Smooth muscle cell (in vitro differentiated cells): ENCODE data around the gene CD247. TPM values are rescaled to one million over a fixed set of nuclear protein-coding genes. Genes with fewer than 3 reads are reported as not detected.

ENCODE experiments used
- DNase-seq: peaks from one replicate; lab custom pipeline; 2025; ENCODE audit not compliant: unreplicated experiment; lab: John Stamatoyannopoulos, UW
- H2AFZ ChIP-seq: fragments of 200-600 bp; sonication (generic); 2 replicates; pipeline ENCODE4 v1.6.0; 2016; ENCODE audit warnings: antibody characterized with exemption, low read depth, mild to moderate bottlenecking
- H3F3A ChIP-seq: fragments of 200-600 bp; sonication (generic); 2 replicates; pipeline ENCODE4 v1.6.0; 2017; ENCODE audit warnings: antibody characterized with exemption, low read depth
- H3K27ac ChIP-seq: fragments of 200-600 bp; sonication (generic); 2 replicates; pipeline ENCODE4 v1.5.1; 2016; ENCODE audit warnings: low read depth, mild to moderate bottlenecking
- H3K27me3 ChIP-seq: fragments of 200-600 bp; sonication (generic); 2 replicates; pipeline ENCODE4 v1.6.1; 2016; ENCODE audit warnings: low read depth, mild to moderate bottlenecking
- H3K36me3 ChIP-seq: fragments of 200-600 bp; sonication (generic); 2 replicates; pipeline ENCODE4 v1.5.1; 2016; ENCODE audit warnings: low read depth
- H3K4me1 ChIP-seq: fragments of 200-600 bp; sonication (generic); 2 replicates; pipeline ENCODE4 v1.5.1; 2016; ENCODE audit warnings: low read depth
- H3K4me2 ChIP-seq: fragments of 200-600 bp; sonication (generic); 2 replicates; pipeline ENCODE4 v1.6.0; 2016; ENCODE audit warnings: mild to moderate bottlenecking
- H3K4me3 ChIP-seq: fragments of 200-600 bp; sonication (generic); 2 replicates; pipeline ENCODE4 v1.5.1; 2016; ENCODE audit warnings: mild to moderate bottlenecking
- H3K79me2 ChIP-seq: fragments of 200-600 bp; sonication (generic); 2 replicates; pipeline ENCODE4 v1.6.0; 2016; ENCODE audit warnings: low read depth, mild to moderate bottlenecking
- H3K9ac ChIP-seq: fragments of 200-600 bp; sonication (generic); 2 replicates; pipeline ENCODE4 v1.6.0; 2016; ENCODE audit warnings: low read depth
- H3K9me3 ChIP-seq: fragments of 200-600 bp; sonication (generic); replicated peaks from 2 replicates; pipeline ENCODE4 v1.5.1; 2016; ENCODE audit warnings: low read depth
- H4K20me1 ChIP-seq: fragments of 200-600 bp; sonication (generic); 2 replicates; pipeline ENCODE4 v1.6.0; 2016; ENCODE audit warnings: low read depth
- WGBS: methylation state at CpG from one replicate; pipeline ENCODE4 v1.1.7; 2016; ENCODE audit warnings: low lambda C conversion rate; 5-methylcytosine and 5-hydroxymethylcytosine counted together
- polyA plus RNA-seq: library from polyadenylated mRNA; unstranded; fragments of >200 nt; fragmentation: Nextera tagmentation; extraction: Ambion mirVana; gene quantifications from 2 replicates; pipeline ENCODE4 v1.2.1, GENCODE V29; 2016
- total RNA-seq: library from RNA; depleted of rRNA; stranded (reverse); fragments of >200 nt; gene quantifications from 2 replicates; pipeline ENCODE4 v1.2.3, GENCODE V29; 2014
- TF ChIP-seq, protein P1 (sequence below): fragments of 200-600 bp; sonication (generic); IDR thresholded peaks from 2 replicates; pipeline ENCODE4 v1.5.1; 2017; ENCODE audit warnings: borderline replicate concordance, mild to moderate bottlenecking, antibody characterized with exemption; ENCODE audit not compliant: insufficient read depth, poor library complexity, severe bottlenecking

The CD247 gene
- total and polyA plus RNA-seq, 2 experiments from 2014 or later: 0.13 TPM; not detected in 1

DNA sequence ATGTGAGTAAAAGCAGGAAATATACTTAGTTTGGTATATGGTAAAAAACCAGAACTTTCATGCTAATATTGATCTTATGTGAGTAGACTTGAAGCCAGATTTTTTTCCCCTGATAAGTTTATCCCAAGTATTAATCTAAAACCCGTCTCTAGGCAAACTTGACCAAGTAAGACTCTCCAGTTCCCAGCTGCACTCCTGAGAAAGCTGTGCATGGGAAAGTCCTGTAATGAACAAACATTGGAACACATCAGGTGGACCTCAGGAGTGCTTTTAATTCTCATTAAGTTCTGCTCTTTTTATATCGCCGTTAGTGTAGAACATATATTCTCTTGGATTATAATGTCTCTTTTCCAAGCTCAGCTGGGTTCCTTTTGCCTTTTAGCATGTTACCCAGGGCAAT, 105.0 kb downstream of the CD247 start:
- H3K9ac ChIP-seq: no peak overlapping the region
- no peaks in the 10 kb centered on the region for H3K27me3 ChIP-seq
- H4K20me1 ChIP-seq: no peaks in the 10 kb centered on the region
- H3K4me1 ChIP-seq: peaks cover 15% of the 10 kb centered on the region
- no peak overlapping the region for H3K4me2 ChIP-seq
- no peaks in the 10 kb centered on the region for H3K36me3 ChIP-seq
- TF ChIP-seq, protein P1, sequence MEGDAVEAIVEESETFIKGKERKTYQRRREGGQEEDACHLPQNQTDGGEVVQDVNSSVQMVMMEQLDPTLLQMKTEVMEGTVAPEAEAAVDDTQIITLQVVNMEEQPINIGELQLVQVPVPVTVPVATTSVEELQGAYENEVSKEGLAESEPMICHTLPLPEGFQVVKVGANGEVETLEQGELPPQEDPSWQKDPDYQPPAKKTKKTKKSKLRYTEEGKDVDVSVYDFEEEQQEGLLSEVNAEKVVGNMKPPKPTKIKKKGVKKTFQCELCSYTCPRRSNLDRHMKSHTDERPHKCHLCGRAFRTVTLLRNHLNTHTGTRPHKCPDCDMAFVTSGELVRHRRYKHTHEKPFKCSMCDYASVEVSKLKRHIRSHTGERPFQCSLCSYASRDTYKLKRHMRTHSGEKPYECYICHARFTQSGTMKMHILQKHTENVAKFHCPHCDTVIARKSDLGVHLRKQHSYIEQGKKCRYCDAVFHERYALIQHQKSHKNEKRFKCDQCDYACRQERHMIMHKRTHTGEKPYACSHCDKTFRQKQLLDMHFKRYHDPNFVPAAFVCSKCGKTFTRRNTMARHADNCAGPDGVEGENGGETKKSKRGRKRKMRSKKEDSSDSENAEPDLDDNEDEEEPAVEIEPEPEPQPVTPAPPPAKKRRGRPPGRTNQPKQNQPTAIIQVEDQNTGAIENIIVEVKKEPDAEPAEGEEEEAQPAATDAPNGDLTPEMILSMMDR: no peak
- no peak for DNase-seq
- no peaks in the 10 kb centered on the region for H3F3A ChIP-seq
- 96% methylated on average over 3 of the region's 3 CpGs for WGBS
- H2AFZ ChIP-seq: no peak overlapping the region
- no peaks in the 10 kb centered on the region for H3K79me2 ChIP-seq
- no peak overlapping the region for H3K4me3 ChIP-seq
- H3K27ac ChIP-seq: no peak overlapping the region
- no peaks in the 10 kb centered on the region for H3K9me3 ChIP-seq

DNA sequence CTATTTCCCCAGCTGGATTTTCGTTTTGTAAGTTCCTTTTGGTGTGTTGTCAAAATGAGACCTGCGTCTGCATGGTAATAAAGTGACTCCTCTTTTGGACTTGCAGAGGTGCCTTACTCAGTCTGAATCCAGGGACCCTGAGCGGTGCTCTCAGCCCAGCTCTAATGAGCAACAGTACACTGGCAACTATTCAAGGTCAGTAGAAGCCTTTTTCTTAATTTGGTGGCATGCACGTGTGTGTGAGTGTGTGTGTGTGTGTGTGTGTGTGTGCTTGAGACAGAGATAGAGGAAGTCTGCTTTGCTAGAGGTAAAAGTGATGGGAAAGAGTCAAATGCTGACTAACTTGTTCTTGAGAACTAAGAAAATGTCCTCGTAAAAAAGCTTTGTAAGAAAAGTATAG, 105.4 kb downstream of the CD247 start:
- Histone ChIP-seq H3F3A (no peaks in the 10 kb centered on the region), H3K9ac (no peak overlapping the region), H3K4me3 (no peak overlapping the region), H3K27me3 (no peaks in the 10 kb centered on the region), H3K9me3 (no peaks in the 10 kb centered on the region), H3K79me2 (no peaks in the 10 kb centered on the region), H3K36me3 (no peaks in the 10 kb centered on the region), H3K4me1 (peaks cover 15% of the 10 kb centered on the region), H4K20me1 (no peaks in the 10 kb centered on the region), H2AFZ (no peak overlapping the region), H3K27ac (no peak overlapping the region), H3K4me2 (no peak overlapping the region)
- no peak for DNase-seq
- 81% methylated on average over 5 of the region's 5 CpGs for WGBS
- TF ChIP-seq, protein P1: no peak

DNA sequence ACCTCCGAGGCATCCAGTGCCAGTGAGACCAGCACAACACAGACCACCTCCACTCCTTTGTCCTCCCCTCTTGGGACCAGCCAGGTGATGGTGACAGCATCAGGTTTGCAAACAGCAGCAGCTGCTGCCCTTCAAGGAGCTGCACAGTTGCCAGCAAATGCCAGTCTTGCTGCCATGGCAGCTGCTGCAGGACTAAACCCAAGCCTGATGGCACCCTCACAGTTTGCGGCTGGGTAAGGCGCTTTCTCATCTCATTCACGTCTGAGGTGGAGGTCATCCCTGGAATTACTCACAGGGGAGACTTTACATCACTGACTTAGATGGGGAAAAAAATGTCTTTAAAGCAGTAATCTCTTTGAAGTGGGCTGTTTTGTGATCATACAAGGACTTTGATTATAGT, 106.3 kb downstream of the CD247 start:
- WGBS: 88% methylated on average over 4 of the region's 4 CpGs

DNA sequence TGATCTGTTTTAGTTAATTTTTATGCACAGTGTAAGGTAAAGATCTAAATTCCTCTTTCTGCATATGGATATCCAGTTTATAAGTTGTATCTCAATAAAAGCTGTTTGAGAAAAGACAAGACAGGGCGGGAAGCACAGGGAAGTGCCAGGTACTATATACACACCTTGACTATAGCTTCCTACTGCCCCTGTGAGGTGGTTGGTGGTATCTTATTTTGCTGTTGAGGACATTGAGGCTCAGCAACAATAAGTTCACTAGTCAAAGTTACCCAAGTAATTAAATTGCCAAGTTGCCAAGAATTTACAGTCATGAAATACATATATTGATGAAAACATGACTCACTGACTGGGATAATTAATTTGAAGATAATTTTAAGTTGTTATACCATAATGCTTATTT, 109.1 kb downstream of the CD247 start:
- H3K27ac ChIP-seq: no peak overlapping the region
- no peak overlapping the region for H3K4me2 ChIP-seq
- DNase-seq: no peak
- H2AFZ ChIP-seq: no peak overlapping the region
- no peaks in the 10 kb centered on the region for H4K20me1 ChIP-seq
- H3K4me3 ChIP-seq: no peak overlapping the region
- H3K9ac ChIP-seq: no peak overlapping the region
- no peaks in the 10 kb centered on the region for H3K9me3 ChIP-seq
- H3F3A ChIP-seq: no peaks in the 10 kb centered on the region
- H3K27me3 ChIP-seq: no peaks in the 10 kb centered on the region
- WGBS: 79% methylated on average over 1 of the region's 1 CpG
- TF ChIP-seq, protein P1: no peak
- H3K4me1 ChIP-seq: no peaks in the 10 kb centered on the region
- H3K79me2 ChIP-seq: no peaks in the 10 kb centered on the region
- H3K36me3 ChIP-seq: no peaks in the 10 kb centered on the region

More for the DNA sequence above, 106.3 kb downstream of the CD247 start:
- Histone ChIP-seq H4K20me1 (no peaks in the 10 kb centered on the region), H3F3A (no peaks in the 10 kb centered on the region), H3K9ac (no peak overlapping the region), H3K4me3 (no peak overlapping the region), H3K4me2 (no peak overlapping the region), H3K36me3 (no peaks in the 10 kb centered on the region), H3K79me2 (no peaks in the 10 kb centered on the region), H3K4me1 (peaks cover 10% of the 10 kb centered on the region), H2AFZ (no peak overlapping the region), H3K9me3 (no peaks in the 10 kb centered on the region), H3K27me3 (no peaks in the 10 kb centered on the region), H3K27ac (no peak overlapping the region)
- no peak for DNase-seq
- TF ChIP-seq, protein P1: no peak
